ENCODE measurements around the gene SKOR1.

SKOR1 gene

GRCh38 chr15:67820122-67820991 is 5.0 kb upstream of the SKOR1 start:
- no peak for DNase-seq

- no peak for DNase-seq
Observed at GRCh38 chr15:67820992-67821783, 4.1 kb upstream of the SKOR1 start.

GRCh38 chr15:67821784-67822440 is 3.4 kb upstream of the SKOR1 start:
- DNase-seq: no peak

GRCh38 chr15:67822537-67823313 is 2.6 kb upstream of the SKOR1 start:
- no peak for DNase-seq

- peak; percentile 61 for DNase-seq
Observed at GRCh38 chr15:67823314-67824196, 1.8 kb upstream of the SKOR1 start.

GRCh38 chr15:67824197-67824968 is 926 bp upstream of the SKOR1 start:
- DNase-seq: no peak

GRCh38 chr15:67825881-67826716 is 790 bp downstream of the SKOR1 start:
- DNase-seq: no peak

- DNase-seq: no peak
Observed at GRCh38 chr15:67826717-67827561, 1.6 kb downstream of the SKOR1 start.

GRCh38 chr15:67827562-67828277 is 2.4 kb downstream of the SKOR1 start:
- DNase-seq: no peak

GRCh38 chr15:67828278-67828968 is 3.1 kb downstream of the SKOR1 start:
- DNase-seq: no peak

- no peak for DNase-seq
Observed at GRCh38 chr15:67828969-67829646, 3.8 kb downstream of the SKOR1 start.

- no peak for DNase-seq
Observed at GRCh38 chr15:67829647-67830504, 4.6 kb downstream of the SKOR1 start.

- no peak for DNase-seq
Observed at GRCh38 chr15:67831363-67831762, 6.1 kb downstream of the SKOR1 start.

GRCh38 chr15:67832031-67832551 is 6.8 kb downstream of the SKOR1 start:
- DNase-seq: no peak

- no peak for DNase-seq
Observed at GRCh38 chr15:67832897-67833709, 7.8 kb downstream of the SKOR1 start.

Data from NCI-H2171 treated with DMSO at 0.1 percent for 48 hours (cell line).